SKM-1 treated with dmso at 0.1 percent for 144 hours (cell line): ENCODE results near the gene MYBPC2.

ENCODE experiments used
- DNase-seq: peaks from one replicate; lab custom pipeline; 2025; ENCODE audit not compliant: unreplicated experiment; lab: John Stamatoyannopoulos, UW

The MYBPC2 gene

GRCh38 chr19:50513746-50514345 is 81.2 kb downstream of the MYBPC2 start, which contains the start of gene ASPDH:
TSS of gene ASPDH (minus strand) at chr19:50513913. CDS start at chr19:50513823, 90 bp downstream.
- no peak for DNase-seq

DNA sequence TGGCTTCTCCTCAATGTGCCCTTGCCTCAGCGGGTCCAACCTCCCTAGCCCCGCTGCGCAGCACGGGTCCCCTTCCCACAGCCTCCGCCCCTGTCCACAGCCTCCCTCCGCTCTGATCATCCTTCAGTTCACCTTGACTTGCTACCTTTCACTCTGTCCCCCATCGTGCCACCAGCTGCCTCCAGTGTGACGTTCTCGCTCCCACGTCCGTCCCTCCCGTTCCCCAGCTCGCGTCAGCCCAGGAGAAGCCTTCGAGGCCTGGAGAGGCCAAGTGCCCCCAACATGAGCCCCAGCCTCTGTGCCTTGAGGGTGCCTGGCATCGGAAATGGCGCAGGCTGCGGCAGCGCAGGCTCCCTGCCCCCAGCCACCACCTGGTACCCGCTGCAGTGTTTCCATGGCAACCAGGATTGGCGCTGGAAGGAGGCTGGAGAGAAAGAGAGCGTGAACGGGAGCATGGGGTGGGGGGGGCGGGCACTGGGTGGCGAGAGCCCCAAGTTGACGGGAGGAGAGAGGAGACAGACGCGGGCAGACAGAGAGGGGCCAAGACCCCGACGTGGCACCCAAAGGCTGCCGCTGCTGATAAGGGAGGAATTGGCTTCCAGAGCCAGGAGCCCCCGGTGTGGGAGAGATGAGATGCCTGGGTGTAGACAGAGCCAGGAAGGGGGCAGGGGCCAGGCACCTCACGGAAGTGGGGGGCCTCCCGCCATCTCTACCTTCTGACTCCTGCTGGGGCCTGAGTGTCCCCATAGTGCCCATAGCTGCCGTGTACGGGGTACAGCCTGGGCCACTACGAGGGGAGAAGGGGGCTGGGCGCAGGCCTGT is 81.9 kb downstream of the MYBPC2 start:
- no peak for DNase-seq

- DNase-seq, result no peak
Measured at GRCh38 chr19:50515168-50515561, 82.5 kb downstream of the MYBPC2 start.
